Kidney (tissue), 14 donors: ENCODE measurements around the gene WNT3A. TPM values are rescaled to one million over a fixed set of nuclear protein-coding genes. Genes with fewer than 3 reads are reported as not detected.

Experiments used
- DNase-seq, 5 donors: peaks; one replicate each; pipeline ENCODE4 v3.0.0-alpha.2; 2013 to 2020
- FAIRE-seq: peaks from 2 replicates; lab custom pipeline; 2012; peaks lifted over from hg19 to GRCh38; lab: Jason Lieb, UNC
- H3K27ac ChIP-seq, 2 donors: one replicate each; pipeline ENCODE4 v1.7.0; 2013; ENCODE audit warnings: low read depth in 2 of 2, low read length in 2 of 2, inconsistent platforms in 1 of 2
- H3K27me3 ChIP-seq: one replicate; pipeline ENCODE4 v1.7.1; 2013; ENCODE audit warnings: low read length, inconsistent platforms; ENCODE audit not compliant: control insufficient read depth, insufficient read depth
- H3K36me3 ChIP-seq, 3 donors: one replicate each; pipeline versions ENCODE4 v1.7.0 to v1.7.1; 2013; ENCODE audit warnings: low read length in 3 of 3, control low read depth in 1 of 3, inconsistent platforms in 1 of 3; ENCODE audit not compliant: insufficient read depth in 3 of 3, control insufficient read depth in 2 of 3
- H3K4me1 ChIP-seq, 3 donors: one replicate each; pipeline versions ENCODE4 v1.7.0 to v1.7.1; 2013; ENCODE audit warnings: low read length in 3 of 3, inconsistent platforms in 1 of 3, low read depth in 1 of 3; ENCODE audit not compliant: control insufficient read depth in 2 of 3, insufficient read depth in 2 of 3
- H3K4me3 ChIP-seq, 3 donors: one replicate each; pipeline versions ENCODE4 v1.7.0 to v1.8.1; 2013; ENCODE audit warnings: low read length in 3 of 3, control low read depth in 1 of 3, inconsistent platforms in 1 of 3
- H3K9ac ChIP-seq, 3 donors: one replicate each; pipeline versions ENCODE4 v1.7.0 to v1.7.1; 2013; ENCODE audit warnings: low read length in 3 of 3, control low read depth in 1 of 3, inconsistent platforms in 1 of 3
- H3K9me3 ChIP-seq, 3 donors: one replicate each; pipeline versions ENCODE4 v1.7.0 to v1.7.1; 2013; ENCODE audit warnings: low read length in 3 of 3, control low read depth in 1 of 3, inconsistent platforms in 1 of 3; ENCODE audit not compliant: control insufficient read depth in 2 of 3, insufficient read depth in 1 of 3
- intact Hi-C: fragments of 100-400 bp; cut with DNase I; formaldehyde crosslinking; loops from one replicate; pipeline ENCODE4 v1.11.1; 2022
- polyA plus RNA-seq: library from polyadenylated mRNA; stranded (reverse); fragments of 350-450 nt; fragmentation: Illumina TruSeq; extraction: RNeasy Lipid Tissue Mini Kit (QIAGEN cat#74804); gene quantifications from one replicate; pipeline ENCODE4 v1.2.3, GENCODE V29; 2014; ENCODE audit warnings: low read depth, low replicate concordance; ENCODE audit not compliant: insufficient read depth
- total RNA-seq: library from RNA; stranded (reverse); fragmentation: NEBNext Ultra II Directional; extraction: Animal tissue kit (Norgen Biotek cat#: 25700); gene quantifications from one replicate; pipeline ENCODE4 v1.2.1, GENCODE V29; 2021
- TF ChIP-seq, protein P1 (sequence below): IDR thresholded peaks from 3 replicates; pipeline ENCODE4 v1.5.1; 2012; ENCODE audit warnings: mild to moderate bottlenecking, moderate library complexity, borderline replicate concordance; ENCODE audit not compliant: insufficient read depth; ENCODE audit errors: extremely low read depth
- donor health status: control.
- donor health status: control.
- donor health status: control.
- donor health status: control.
- donor health status: control.
- donor health status: DM: yes; HTN: yes; CAD: no.
- donor health status: Normal renal cell carcinoma (clear cell type).

WNT3A gene
- total and polyA plus RNA-seq, 2 donors from 2014 or later, result not detected

DNA sequence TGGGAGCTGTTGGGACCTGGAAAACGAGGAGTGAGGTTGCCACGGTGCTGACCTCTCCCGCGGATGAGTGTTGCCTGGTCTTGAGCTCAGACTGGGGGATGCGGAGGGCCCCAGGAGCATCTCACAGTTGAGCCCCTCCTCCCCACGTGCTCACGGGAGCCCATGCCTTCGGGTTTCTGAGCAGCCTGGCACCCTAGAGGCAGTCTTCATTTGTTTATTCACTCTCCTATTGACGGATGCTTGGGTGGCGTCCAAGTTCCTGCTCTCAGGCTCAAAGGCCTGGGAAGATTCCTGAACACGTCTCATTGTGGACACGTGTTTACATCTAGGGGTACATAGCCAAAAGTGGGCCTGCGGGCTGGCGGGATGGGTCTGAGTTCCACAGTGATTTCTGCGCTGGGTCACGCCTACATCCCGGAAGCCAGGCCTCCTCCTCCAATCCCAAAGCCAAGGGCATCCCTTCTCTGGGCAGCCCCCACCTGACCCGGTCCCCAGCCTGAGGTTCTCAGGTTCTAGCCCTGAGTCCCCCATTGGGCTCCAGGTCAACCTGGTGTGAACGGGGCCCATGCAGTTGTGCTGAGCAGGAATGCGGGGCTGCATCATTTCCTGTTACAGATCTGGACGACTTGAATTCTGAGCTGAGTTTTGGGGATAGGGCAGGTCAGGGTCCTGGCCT, 14.7 kb downstream of the WNT3A start:
- Histone ChIP-seq H3K4me1 (no peaks in the 10 kb centered on the region), H3K4me3 (no peak overlapping the region), H3K9me3 (no peaks in the 10 kb centered on the region), H3K9ac (no peak overlapping the region), H3K27ac (no peak overlapping the region), H3K36me3 (no peaks in the 10 kb centered on the region), H3K27me3 (no peaks in the 10 kb centered on the region)
- intact Hi-C loops, result no loop called here
- TF ChIP-seq, protein P1, sequence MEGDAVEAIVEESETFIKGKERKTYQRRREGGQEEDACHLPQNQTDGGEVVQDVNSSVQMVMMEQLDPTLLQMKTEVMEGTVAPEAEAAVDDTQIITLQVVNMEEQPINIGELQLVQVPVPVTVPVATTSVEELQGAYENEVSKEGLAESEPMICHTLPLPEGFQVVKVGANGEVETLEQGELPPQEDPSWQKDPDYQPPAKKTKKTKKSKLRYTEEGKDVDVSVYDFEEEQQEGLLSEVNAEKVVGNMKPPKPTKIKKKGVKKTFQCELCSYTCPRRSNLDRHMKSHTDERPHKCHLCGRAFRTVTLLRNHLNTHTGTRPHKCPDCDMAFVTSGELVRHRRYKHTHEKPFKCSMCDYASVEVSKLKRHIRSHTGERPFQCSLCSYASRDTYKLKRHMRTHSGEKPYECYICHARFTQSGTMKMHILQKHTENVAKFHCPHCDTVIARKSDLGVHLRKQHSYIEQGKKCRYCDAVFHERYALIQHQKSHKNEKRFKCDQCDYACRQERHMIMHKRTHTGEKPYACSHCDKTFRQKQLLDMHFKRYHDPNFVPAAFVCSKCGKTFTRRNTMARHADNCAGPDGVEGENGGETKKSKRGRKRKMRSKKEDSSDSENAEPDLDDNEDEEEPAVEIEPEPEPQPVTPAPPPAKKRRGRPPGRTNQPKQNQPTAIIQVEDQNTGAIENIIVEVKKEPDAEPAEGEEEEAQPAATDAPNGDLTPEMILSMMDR, result no peak
- peak in 2 of 5 donors; percentile 33 to 55 for DNase-seq
- FAIRE-seq, result no peak

DNA sequence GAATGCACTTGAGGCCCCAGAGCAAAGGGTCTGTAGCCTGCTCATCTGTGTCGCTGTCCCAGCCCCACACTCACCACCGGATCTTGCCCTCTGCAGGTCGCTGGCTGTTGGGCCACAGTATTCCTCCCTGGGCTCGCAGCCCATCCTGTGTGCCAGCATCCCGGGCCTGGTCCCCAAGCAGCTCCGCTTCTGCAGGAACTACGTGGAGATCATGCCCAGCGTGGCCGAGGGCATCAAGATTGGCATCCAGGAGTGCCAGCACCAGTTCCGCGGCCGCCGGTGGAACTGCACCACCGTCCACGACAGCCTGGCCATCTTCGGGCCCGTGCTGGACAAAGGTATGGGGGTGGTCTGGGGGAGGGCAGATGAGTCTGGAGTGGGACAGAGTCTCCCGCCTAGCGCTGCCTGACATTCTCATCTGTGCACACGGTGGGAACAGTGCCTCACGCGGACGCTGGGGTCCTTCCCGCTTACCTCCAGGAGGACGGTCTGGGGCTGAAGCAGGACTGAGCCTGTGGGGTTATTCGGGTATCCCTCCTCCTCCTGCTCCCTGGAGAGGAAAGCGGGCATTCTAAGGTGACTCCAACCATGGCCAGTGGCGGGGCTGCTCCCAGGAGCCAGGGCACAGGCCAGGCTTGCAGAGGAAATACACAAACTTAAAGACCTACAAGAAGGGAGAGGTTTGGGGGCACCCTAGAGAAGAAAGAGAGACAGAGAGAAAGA, 15.9 kb downstream of the WNT3A start:
- no peaks in the 10 kb centered on the region for H3K4me1 ChIP-seq
- no peaks in the 10 kb centered on the region for H3K36me3 ChIP-seq
- H3K9ac ChIP-seq, result no peak overlapping the region
- TF ChIP-seq, protein P1, result no peak
- H3K27ac ChIP-seq, result no peak overlapping the region
- no peak overlapping the region for H3K4me3 ChIP-seq
- no peaks in the 10 kb centered on the region for H3K27me3 ChIP-seq
- intact Hi-C loops, result no loop called here
- FAIRE-seq, result no peak
- no peaks in the 10 kb centered on the region for H3K9me3 ChIP-seq
- DNase-seq, result peak in 1 of 5 donors; percentile 55

DNA sequence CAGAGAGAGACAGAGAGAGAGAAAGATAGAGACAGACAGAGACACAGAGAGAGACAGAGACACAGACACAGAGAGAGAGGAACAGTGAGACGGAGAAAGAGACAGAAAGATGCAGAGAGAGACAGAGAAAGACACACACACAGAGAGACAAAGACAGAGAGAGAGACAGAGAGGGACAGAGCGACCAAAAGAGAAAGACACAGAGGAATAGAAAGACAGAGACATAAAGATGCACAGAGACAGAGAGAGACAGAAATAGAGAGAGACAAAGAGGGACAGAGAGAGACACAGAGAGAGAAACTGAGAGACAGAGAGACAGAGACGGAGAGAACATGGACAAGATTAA, 16.5 kb downstream of the WNT3A start:
- DNase-seq (no peak), FAIRE-seq (no peak)
- Histone ChIP-seq H3K9me3 (no peaks in the 10 kb centered on the region), H3K27ac (no peak overlapping the region), H3K36me3 (no peaks in the 10 kb centered on the region), H3K4me3 (no peak overlapping the region), H3K4me1 (no peaks in the 10 kb centered on the region), H3K27me3 (no peaks in the 10 kb centered on the region), H3K9ac (no peak overlapping the region)
- TF ChIP-seq, protein P1, result no peak
- intact Hi-C loops, result no loop called here
